ENCODE measurements around the gene PTGR3.

DNA sequence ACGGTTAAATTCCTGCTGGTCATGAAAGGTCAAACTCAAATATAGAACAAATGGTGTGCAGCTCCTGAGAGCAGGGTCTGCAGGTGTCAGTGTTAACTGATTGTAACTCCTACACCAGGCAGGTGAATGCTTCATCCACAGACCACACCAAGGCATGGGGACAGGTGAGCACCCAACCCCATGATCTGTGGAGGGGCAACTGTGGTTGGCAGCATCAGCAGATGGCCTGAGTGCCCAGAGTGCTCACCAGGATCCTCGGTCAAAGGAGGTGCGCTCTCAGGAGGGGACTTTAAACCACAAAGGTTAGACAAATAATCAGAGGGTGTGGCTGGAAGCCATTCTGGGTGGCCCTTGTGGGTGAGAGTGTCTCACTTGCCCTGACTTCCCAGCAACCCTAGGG, 44.5 kb downstream of the PTGR3 start:
- TF ChIP-seq POLR2A (IDR thresholded peaks at IDR 0.05), result no peak
- TF ChIP-seq, protein P1, sequence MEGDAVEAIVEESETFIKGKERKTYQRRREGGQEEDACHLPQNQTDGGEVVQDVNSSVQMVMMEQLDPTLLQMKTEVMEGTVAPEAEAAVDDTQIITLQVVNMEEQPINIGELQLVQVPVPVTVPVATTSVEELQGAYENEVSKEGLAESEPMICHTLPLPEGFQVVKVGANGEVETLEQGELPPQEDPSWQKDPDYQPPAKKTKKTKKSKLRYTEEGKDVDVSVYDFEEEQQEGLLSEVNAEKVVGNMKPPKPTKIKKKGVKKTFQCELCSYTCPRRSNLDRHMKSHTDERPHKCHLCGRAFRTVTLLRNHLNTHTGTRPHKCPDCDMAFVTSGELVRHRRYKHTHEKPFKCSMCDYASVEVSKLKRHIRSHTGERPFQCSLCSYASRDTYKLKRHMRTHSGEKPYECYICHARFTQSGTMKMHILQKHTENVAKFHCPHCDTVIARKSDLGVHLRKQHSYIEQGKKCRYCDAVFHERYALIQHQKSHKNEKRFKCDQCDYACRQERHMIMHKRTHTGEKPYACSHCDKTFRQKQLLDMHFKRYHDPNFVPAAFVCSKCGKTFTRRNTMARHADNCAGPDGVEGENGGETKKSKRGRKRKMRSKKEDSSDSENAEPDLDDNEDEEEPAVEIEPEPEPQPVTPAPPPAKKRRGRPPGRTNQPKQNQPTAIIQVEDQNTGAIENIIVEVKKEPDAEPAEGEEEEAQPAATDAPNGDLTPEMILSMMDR (IDR thresholded peaks at IDR 0.05), result no peak
